OCI-LY1 (cell line): Measurements from ENCODE around the gene NUP133.
"Not testable (repeated sequence)": the region's sequence is repeated elsewhere in the genome, so short reads cannot be mapped to it uniquely, and the experiment has no call there.

Experiments
- H2AFZ ChIP-seq: fragments of 200-600 bp; sonication (generic), shearing (Covaris generic); 2 replicates; pipeline ENCODE4 v1.6.0; 2014; ENCODE audit warnings: antibody characterized with exemption, mild to moderate bottlenecking, low read length
- H3F3A ChIP-seq: fragments of 200-600 bp; sonication (generic), shearing (Covaris generic); 2 replicates; pipeline ENCODE4 v1.6.0; 2014; ENCODE audit warnings: mild to moderate bottlenecking, antibody characterized with exemption, low read length, moderate library complexity; ENCODE audit not compliant: insufficient read depth
- H3K27ac ChIP-seq: fragments of 200-600 bp; sonication (generic); 2 replicates; pipeline ENCODE4 v1.5.1; 2014; ENCODE audit warnings: low read length, mixed run types, mild to moderate bottlenecking, low read depth; ENCODE audit not compliant: poor library complexity, severe bottlenecking
- H3K27me3 ChIP-seq: fragments of 200-600 bp; sonication (generic); 2 replicates; pipeline ENCODE4 v1.6.0; 2014; ENCODE audit warnings: antibody characterized with exemption, mild to moderate bottlenecking, low read length, moderate library complexity; ENCODE audit not compliant: insufficient read depth
- H3K36me3 ChIP-seq: fragments of 200-600 bp; sonication (generic); 2 replicates; pipeline ENCODE4 v1.6.1; 2014; ENCODE audit warnings: mild to moderate bottlenecking, antibody characterized with exemption, low read length, moderate library complexity, mixed read lengths; ENCODE audit not compliant: insufficient read depth
- H3K4me1 ChIP-seq: fragments of 200-600 bp; sonication (generic); 2 replicates; pipeline ENCODE4 v1.5.1; 2014; ENCODE audit warnings: mild to moderate bottlenecking, low read length, moderate library complexity; ENCODE audit not compliant: insufficient read depth, severe bottlenecking
- H3K4me2 ChIP-seq: fragments of 200-600 bp; sonication (generic), shearing (Covaris generic); 2 replicates; pipeline ENCODE4 v1.6.1; 2014; ENCODE audit warnings: low read length
- H3K4me3 ChIP-seq: fragments of 200-600 bp; sonication (generic); 2 replicates; pipeline ENCODE4 v1.5.1; 2014; ENCODE audit warnings: low read length, low read depth, mild to moderate bottlenecking, mixed read lengths; ENCODE audit not compliant: poor library complexity, severe bottlenecking
- H3K79me2 ChIP-seq: fragments of 200-600 bp; shearing (Covaris generic); 2 replicates; pipeline ENCODE4 v1.6.1; 2016; ENCODE audit warnings: mixed run types, low read length, mixed read lengths; ENCODE audit not compliant: insufficient read depth
- H3K9ac ChIP-seq: fragments of 200-600 bp; sonication (generic), shearing (Covaris generic); 2 replicates; pipeline ENCODE4 v1.6.1; 2014; ENCODE audit warnings: mild to moderate bottlenecking, low read length, mixed read lengths
- H3K9me2 ChIP-seq: fragments of 200-600 bp; sonication (generic), shearing (Covaris generic); 2 replicates; pipeline ENCODE4 v1.6.1; 2014; ENCODE audit warnings: low read depth, mild to moderate bottlenecking, low read length, mixed read lengths
- H3K9me3 ChIP-seq: fragments of 200-600 bp; shearing (Covaris generic); 2 replicates; pipeline ENCODE4 v1.6.1; 2014; ENCODE audit warnings: low read length, mixed read lengths
- H4K20me1 ChIP-seq: fragments of 200-600 bp; sonication (generic), shearing (Covaris generic); 2 replicates; pipeline ENCODE4 v1.6.0; 2016; ENCODE audit warnings: mild to moderate bottlenecking, low read length; ENCODE audit not compliant: insufficient read depth
- CTCF ChIP-seq: fragments of 200-600 bp; sonication (generic), shearing (Covaris generic); IDR thresholded peaks from 2 replicates; pipeline ENCODE4 v1.5.1; 2017; ENCODE audit warnings: mild to moderate bottlenecking, antibody characterized with exemption, low read length, moderate library complexity, mixed read lengths
- EZH2 ChIP-seq: fragments of 200-600 bp; sonication (generic), shearing (Covaris generic); IDR thresholded peaks from 2 replicates; pipeline ENCODE4 v1.8.0; 2017; ENCODE audit warnings: borderline replicate concordance, mixed run types, mild to moderate bottlenecking, antibody characterized with exemption, low read length, moderate library complexity, mixed read lengths

NUP133 gene

GRCh38 chr1:229402993-229403392, 105.1 kb downstream of the NUP133 start:
- H4K20me1 ChIP-seq = no peaks in the 10 kb centered on the region
- no peak overlapping the region for H3K9ac ChIP-seq
- peaks cover 20% of the 10 kb centered on the region for H3K27me3 ChIP-seq
- no peaks in the 10 kb centered on the region for H3K9me2 ChIP-seq
- H3K79me2 ChIP-seq = no peaks in the 10 kb centered on the region
- H2AFZ ChIP-seq = no peak overlapping the region
- H3K4me3 ChIP-seq = no peak overlapping the region
- TF ChIP-seq EZH2 (no peak), CTCF (no peak)
- no peak overlapping the region for H3K4me2 ChIP-seq
- no peaks in the 10 kb centered on the region for H3K36me3 ChIP-seq
- H3F3A ChIP-seq = no peaks in the 10 kb centered on the region
- H3K4me1 ChIP-seq = no peaks in the 10 kb centered on the region
- H3K9me3 ChIP-seq = no peaks in the 10 kb centered on the region
- H3K27ac ChIP-seq = no peak overlapping the region

- not testable (repeated sequence) for H3K36me3 ChIP-seq, H3K4me3 ChIP-seq, H3K9ac ChIP-seq, H4K20me1 ChIP-seq, H3K4me2 ChIP-seq, H3K4me1 ChIP-seq, H3K9me3 ChIP-seq, H3F3A ChIP-seq, H3K79me2 ChIP-seq, H3K27ac ChIP-seq, H3K9me2 ChIP-seq, H2AFZ ChIP-seq
- H3K27me3 ChIP-seq = peaks cover 20% of the 10 kb centered on the region
Measured at GRCh38 chr1:229402329-229402728, 105.8 kb downstream of the NUP133 start.

- Histone ChIP-seq H3K9ac (no peak overlapping the region), H3K9me2 (no peaks in the 10 kb centered on the region), H3K27me3 (peaks cover 13% of the 10 kb centered on the region), H3K36me3 (no peaks in the 10 kb centered on the region), H4K20me1 (no peaks in the 10 kb centered on the region), H3K79me2 (no peaks in the 10 kb centered on the region), H3K4me1 (no peaks in the 10 kb centered on the region), H3F3A (no peaks in the 10 kb centered on the region), H3K27ac (no peak overlapping the region), H3K4me3 (no peak overlapping the region), H3K4me2 (no peak overlapping the region), H3K9me3 (no peaks in the 10 kb centered on the region), H2AFZ (no peak overlapping the region)
- TF ChIP-seq EZH2 (no peak), CTCF (no peak)
Measured at GRCh38 chr1:229397762-229398161, 110.4 kb downstream of the NUP133 start.

- Histone ChIP-seq H2AFZ (no peak overlapping the region), H3K4me3 (no peak overlapping the region)
Measured at GRCh38 chr1:229396585-229397206, 111.4 kb downstream of the NUP133 start.

GRCh38 chr1:229394517-229394916, 113.6 kb downstream of the NUP133 start:
- H3K9me2 ChIP-seq, H3K4me3 ChIP-seq, H3K27ac ChIP-seq, H4K20me1 ChIP-seq, H3K4me2 ChIP-seq, H3K4me1 ChIP-seq, H3F3A ChIP-seq, H3K36me3 ChIP-seq, H3K9ac ChIP-seq, H3K9me3 ChIP-seq, H3K27me3 ChIP-seq, H2AFZ ChIP-seq, H3K79me2 ChIP-seq: not testable (repeated sequence)

More at GRCh38 chr1:229396585-229397206, 111.4 kb downstream of the NUP133 start:
- Histone ChIP-seq H3K9me3 (no peaks in the 10 kb centered on the region), H3K36me3 (no peaks in the 10 kb centered on the region), H3K9ac (no peak overlapping the region), H3K4me1 (no peaks in the 10 kb centered on the region), H3K4me2 (no peak overlapping the region), H3K27me3 (peaks cover 13% of the 10 kb centered on the region), H3F3A (no peaks in the 10 kb centered on the region), H4K20me1 (no peaks in the 10 kb centered on the region), H3K79me2 (no peaks in the 10 kb centered on the region), H3K27ac (no peak overlapping the region), H3K9me2 (no peaks in the 10 kb centered on the region)
- TF ChIP-seq EZH2 (no peak), CTCF (no peak)
